ENCODE measurements around the gene BATF2.

BATF2 gene

GRCh38 chr11:64963072-64963631, 33.6 kb downstream of the BATF2 start:
- no peak for DNase-seq (ENCODE audit: low read depth)

- no peak for DNase-seq (ENCODE audit: low read depth)
Observed at GRCh38 chr11:64960719-64961118, 36.1 kb downstream of the BATF2 start.

DNA sequence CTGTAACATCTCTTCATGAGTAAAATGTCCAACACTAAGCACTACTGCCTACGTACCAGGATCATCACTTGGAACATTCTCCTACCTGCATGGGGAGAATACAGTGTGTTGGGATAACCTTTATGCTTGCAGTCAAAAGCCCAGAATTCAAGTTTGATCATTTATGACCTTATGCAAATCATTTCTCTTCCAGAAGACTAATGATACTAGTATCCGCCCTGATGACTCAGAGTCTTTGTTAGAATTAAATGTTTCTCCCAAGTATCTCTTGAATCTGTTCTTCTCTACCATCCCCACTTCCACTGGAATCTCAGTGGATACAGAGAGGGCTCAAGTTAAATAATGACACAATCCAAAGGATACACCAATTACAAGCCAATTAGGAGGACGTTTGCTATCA, 37.3 kb downstream of the BATF2 start:
- no peak for DNase-seq (ENCODE audit: low read depth)

DNA sequence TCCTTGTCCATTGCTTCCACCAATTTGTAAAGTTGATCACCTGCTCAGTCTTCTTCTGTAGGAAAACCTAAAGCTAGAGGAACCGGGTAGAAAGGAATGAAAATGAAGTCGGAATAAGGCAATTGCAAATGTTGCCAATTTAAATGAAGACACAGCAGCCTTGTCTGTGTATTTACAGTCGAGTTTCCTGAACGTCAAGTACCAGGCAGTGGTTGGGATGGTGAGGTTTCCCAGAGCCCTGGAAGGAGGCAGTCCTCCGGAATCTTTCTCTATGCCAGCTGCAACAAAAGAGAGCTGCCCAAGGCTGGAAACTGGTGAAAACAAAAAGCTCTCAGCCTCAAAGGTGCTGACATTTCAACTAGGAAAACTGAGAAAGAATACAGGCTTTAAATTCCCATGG, 42.6 kb downstream of the BATF2 start:
- DNase-seq (ENCODE audit: low read depth): no peak

GRCh38 chr11:64951529-64951928, 45.2 kb downstream of the BATF2 start:
- DNase-seq (ENCODE audit: low read depth): no peak

- DNase-seq (ENCODE audit: low read depth): no peak
Observed at GRCh38 chr11:64947208-64947814, 49.5 kb downstream of the BATF2 start.
